ENCODE measurements around the gene GMDS. TPM values are rescaled to one million over a fixed set of nuclear protein-coding genes. Genes with fewer than 3 reads are reported as not detected.

GMDS gene
- total and polyA plus RNA-seq, 2 experiments from 2014 or later: 30.1 to 36.5 TPM

DNA sequence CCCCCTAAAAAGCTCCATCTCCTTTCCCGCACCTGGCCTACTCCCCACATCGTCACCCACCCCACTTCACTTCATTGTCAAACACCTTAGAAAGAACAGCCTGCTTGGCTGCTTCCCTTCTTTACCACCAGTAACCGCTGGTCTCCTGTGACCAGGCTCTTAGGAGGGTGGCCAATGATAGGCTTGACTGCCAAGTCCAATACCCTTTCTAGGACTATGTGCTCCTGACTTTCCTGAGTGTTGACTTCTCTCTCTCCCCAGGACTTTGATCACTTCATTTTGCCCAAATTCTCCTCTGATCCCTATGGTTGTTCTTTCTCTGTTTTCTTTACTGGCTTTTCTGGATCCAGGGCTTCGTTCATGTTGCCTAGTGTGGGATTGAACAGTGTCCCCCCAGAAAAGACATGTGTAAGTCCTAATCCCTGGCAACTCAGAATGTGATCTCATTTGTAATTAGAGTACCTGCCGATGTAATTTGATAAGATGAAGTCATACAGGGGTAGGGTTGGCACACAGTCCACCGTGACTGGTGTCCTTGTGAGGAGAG lies 254.0 kb downstream of the GMDS start:
- no peaks in the 10 kb centered on the region for H3F3A ChIP-seq (replicated peaks; ENCODE audit: low read depth)
- H3K79me2 ChIP-seq (replicated peaks; ENCODE audit: insufficient read depth): no peaks in the 10 kb centered on the region
- TF ChIP-seq EZH2 (IDR thresholded peaks at IDR 0.05; ENCODE audit: low read depth, unreplicated experiment) (no peak), JUNB (IDR thresholded peaks at IDR 0.05; ENCODE audit: unreplicated experiment) (no peak), ZNF114 (CRISPR knock-in tag; IDR thresholded peaks at IDR 0.05) (no peak), ZNF331 (CRISPR knock-in tag; IDR thresholded peaks at IDR 0.05; ENCODE audit: low read depth) (no peak)
- TF ChIP-seq, protein P1, sequence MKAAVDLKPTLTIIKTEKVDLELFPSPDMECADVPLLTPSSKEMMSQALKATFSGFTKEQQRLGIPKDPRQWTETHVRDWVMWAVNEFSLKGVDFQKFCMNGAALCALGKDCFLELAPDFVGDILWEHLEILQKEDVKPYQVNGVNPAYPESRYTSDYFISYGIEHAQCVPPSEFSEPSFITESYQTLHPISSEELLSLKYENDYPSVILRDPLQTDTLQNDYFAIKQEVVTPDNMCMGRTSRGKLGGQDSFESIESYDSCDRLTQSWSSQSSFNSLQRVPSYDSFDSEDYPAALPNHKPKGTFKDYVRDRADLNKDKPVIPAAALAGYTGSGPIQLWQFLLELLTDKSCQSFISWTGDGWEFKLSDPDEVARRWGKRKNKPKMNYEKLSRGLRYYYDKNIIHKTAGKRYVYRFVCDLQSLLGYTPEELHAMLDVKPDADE (IDR thresholded peaks at IDR 0.05): no peak
- Mint-ChIP-seq H3K4me3 (no peak overlapping the region), H3K36me3 (ENCODE audit: low read depth) (no peaks in the 10 kb centered on the region), H3K4me1 (peaks cover 9% of the 10 kb centered on the region), H3K27me3 (ENCODE audit: insufficient read depth, low read depth, poor library complexity) (peaks cover 2% of the 10 kb centered on the region), H3K27ac (no peak overlapping the region), H3K9me3 (no peaks in the 10 kb centered on the region)
- H2AFZ ChIP-seq: no peak overlapping the region
- no peak overlapping the region for H3K27ac ChIP-seq (ENCODE audit: low read depth)
- DNase-seq (ENCODE audit: low spot score) (no peak), ATAC-seq (no peak)
- H4K20me1 ChIP-seq (replicated peaks; ENCODE audit: insufficient read depth): no peaks in the 10 kb centered on the region; the same call in 1 of the 2 replicates
- no peak overlapping the region for H3K4me2 ChIP-seq
- H3K4me3 ChIP-seq: no peak overlapping the region
- no peaks in the 10 kb centered on the region for H3K27me3 ChIP-seq (ENCODE audit: insufficient read depth)
- H3K9me2 ChIP-seq (ENCODE audit: insufficient read depth): no peaks in the 10 kb centered on the region
- 0 out of 2 replicates have a peak, but pooled peaks cover 3% of the 10 kb centered on the region for H3K4me1 ChIP-seq (ENCODE audit: insufficient read depth)
- no peaks in the 10 kb centered on the region for H3K36me3 ChIP-seq (ENCODE audit: insufficient read depth)

DNA sequence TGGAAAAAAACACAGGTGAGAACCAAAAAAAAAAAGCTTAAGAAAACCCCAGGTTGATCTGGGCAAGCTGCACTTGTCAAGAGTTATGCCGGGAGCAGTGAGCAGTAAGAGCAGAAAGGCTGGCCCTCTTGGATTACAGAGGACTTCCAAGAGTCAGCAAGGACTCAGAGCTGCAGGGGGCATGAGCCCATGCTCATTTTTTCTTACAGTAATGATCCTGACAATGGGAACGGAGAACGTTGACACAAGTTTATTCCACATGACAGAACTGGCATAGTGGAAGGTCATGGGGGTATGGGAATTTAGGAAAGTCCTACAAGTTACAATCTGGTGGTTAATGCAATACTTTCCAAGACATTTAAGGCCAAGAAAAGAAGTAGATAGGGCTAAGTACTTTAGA lies 256.6 kb downstream of the GMDS start:
- H3K79me2 ChIP-seq (replicated peaks; ENCODE audit: insufficient read depth): no peaks in the 10 kb centered on the region
- H3K27ac ChIP-seq (ENCODE audit: low read depth): no peak overlapping the region
- H4K20me1 ChIP-seq (replicated peaks; ENCODE audit: insufficient read depth): no peaks in the 10 kb centered on the region
- H3K27me3 ChIP-seq (ENCODE audit: insufficient read depth): no peaks in the 10 kb centered on the region
- H3K4me3 ChIP-seq: no peak overlapping the region
- 0 out of 2 replicates have a peak, but pooled peaks cover 3% of the 10 kb centered on the region for H3K4me1 ChIP-seq (ENCODE audit: insufficient read depth)
- H2AFZ ChIP-seq: no peak overlapping the region
- peaks cover 5% of the 10 kb centered on the region; the same call in 2 of the 3 replicates for H3K4me1 Mint-ChIP-seq
- H3K4me2 ChIP-seq: no peak overlapping the region
- peaks cover 4% of the 10 kb centered on the region; the same call in 1 of the 3 replicates for H3K9me3 Mint-ChIP-seq
- no peaks in the 10 kb centered on the region for H3F3A ChIP-seq (replicated peaks; ENCODE audit: low read depth)
- H3K36me3 Mint-ChIP-seq (ENCODE audit: low read depth): peaks cover 5% of the 10 kb centered on the region; the same call in 1 of the 3 replicates
- H3K27me3 Mint-ChIP-seq (ENCODE audit: insufficient read depth, low read depth, poor library complexity): peaks cover 2% of the 10 kb centered on the region
- no peak overlapping the region for H3K4me3 Mint-ChIP-seq
- no peaks in the 10 kb centered on the region for H3K9me2 ChIP-seq (ENCODE audit: insufficient read depth)
- no peak; the same call in 2 of the 3 replicates for ATAC-seq
- no peaks in the 10 kb centered on the region for H3K36me3 ChIP-seq (ENCODE audit: insufficient read depth)
- DNase-seq (ENCODE audit: low spot score): no peak
- H3K27ac Mint-ChIP-seq: no peak overlapping the region
- no peak for TF ChIP-seq EZH2 (IDR thresholded peaks at IDR 0.05; ENCODE audit: low read depth, unreplicated experiment)
- TF ChIP-seq, protein P2, sequence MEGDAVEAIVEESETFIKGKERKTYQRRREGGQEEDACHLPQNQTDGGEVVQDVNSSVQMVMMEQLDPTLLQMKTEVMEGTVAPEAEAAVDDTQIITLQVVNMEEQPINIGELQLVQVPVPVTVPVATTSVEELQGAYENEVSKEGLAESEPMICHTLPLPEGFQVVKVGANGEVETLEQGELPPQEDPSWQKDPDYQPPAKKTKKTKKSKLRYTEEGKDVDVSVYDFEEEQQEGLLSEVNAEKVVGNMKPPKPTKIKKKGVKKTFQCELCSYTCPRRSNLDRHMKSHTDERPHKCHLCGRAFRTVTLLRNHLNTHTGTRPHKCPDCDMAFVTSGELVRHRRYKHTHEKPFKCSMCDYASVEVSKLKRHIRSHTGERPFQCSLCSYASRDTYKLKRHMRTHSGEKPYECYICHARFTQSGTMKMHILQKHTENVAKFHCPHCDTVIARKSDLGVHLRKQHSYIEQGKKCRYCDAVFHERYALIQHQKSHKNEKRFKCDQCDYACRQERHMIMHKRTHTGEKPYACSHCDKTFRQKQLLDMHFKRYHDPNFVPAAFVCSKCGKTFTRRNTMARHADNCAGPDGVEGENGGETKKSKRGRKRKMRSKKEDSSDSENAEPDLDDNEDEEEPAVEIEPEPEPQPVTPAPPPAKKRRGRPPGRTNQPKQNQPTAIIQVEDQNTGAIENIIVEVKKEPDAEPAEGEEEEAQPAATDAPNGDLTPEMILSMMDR (conservative IDR thresholded peaks at IDR 0.05; ENCODE audit: low read depth in 2 of 2): no peak
- no peak for TF ChIP-seq JUNB (IDR thresholded peaks at IDR 0.05; ENCODE audit: unreplicated experiment)
- no peak for TF ChIP-seq POLR2AphosphoS5 (IDR thresholded peaks at IDR 0.05; ENCODE audit: low read depth)
- no peak for TF ChIP-seq NANOG (IDR thresholded peaks at IDR 0.05; ENCODE audit: borderline replicate concordance)
- TF ChIP-seq, protein P3, sequence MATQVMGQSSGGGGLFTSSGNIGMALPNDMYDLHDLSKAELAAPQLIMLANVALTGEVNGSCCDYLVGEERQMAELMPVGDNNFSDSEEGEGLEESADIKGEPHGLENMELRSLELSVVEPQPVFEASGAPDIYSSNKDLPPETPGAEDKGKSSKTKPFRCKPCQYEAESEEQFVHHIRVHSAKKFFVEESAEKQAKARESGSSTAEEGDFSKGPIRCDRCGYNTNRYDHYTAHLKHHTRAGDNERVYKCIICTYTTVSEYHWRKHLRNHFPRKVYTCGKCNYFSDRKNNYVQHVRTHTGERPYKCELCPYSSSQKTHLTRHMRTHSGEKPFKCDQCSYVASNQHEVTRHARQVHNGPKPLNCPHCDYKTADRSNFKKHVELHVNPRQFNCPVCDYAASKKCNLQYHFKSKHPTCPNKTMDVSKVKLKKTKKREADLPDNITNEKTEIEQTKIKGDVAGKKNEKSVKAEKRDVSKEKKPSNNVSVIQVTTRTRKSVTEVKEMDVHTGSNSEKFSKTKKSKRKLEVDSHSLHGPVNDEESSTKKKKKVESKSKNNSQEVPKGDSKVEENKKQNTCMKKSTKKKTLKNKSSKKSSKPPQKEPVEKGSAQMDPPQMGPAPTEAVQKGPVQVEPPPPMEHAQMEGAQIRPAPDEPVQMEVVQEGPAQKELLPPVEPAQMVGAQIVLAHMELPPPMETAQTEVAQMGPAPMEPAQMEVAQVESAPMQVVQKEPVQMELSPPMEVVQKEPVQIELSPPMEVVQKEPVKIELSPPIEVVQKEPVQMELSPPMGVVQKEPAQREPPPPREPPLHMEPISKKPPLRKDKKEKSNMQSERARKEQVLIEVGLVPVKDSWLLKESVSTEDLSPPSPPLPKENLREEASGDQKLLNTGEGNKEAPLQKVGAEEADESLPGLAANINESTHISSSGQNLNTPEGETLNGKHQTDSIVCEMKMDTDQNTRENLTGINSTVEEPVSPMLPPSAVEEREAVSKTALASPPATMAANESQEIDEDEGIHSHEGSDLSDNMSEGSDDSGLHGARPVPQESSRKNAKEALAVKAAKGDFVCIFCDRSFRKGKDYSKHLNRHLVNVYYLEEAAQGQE (IDR thresholded peaks at IDR 0.05; ENCODE audit: unreplicated experiment): no peak
